Muscle of arm (tissue), 12 donors: ENCODE data around the gene KRT13. TPM values are rescaled to one million over a fixed set of nuclear protein-coding genes. Genes with fewer than 3 reads are reported as not detected.

Experiments
- DNase-seq: peaks from one replicate; pipeline ENCODE4 v3.0.0-alpha.2; 2013
- polyA plus RNA-seq, 12 donors: library from polyadenylated mRNA; unstranded; fragments of 120-200 nt; gene quantifications; one replicate each; pipeline ENCODE4 v1.2.1, GENCODE V29; 2013; ENCODE audit not compliant: insufficient read length in 12 of 12

Gene KRT13
- polyA plus RNA-seq, 12 donors: 0.63 to 746 (median 70.1) TPM; not detected in 6

- no peak for DNase-seq
Observed at GRCh38 chr17:41520821-41521521, 15.6 kb upstream of the KRT13 start.

GRCh38 chr17:41519501-41520224 lies 14.3 kb upstream of the KRT13 start:
- DNase-seq: no peak

GRCh38 chr17:41518789-41519449 lies 13.5 kb upstream of the KRT13 start, which contains the start of gene KRT15:
Gene KRT15, minus strand, starts transcription at chr17:41518890. Its CDS starts 63 bp downstream, at chr17:41518827.
- DNase-seq: no peak

- no peak for DNase-seq
Observed at GRCh38 chr17:41518031-41518430, 12.6 kb upstream of the KRT13 start.

GRCh38 chr17:41516830-41517283 lies 11.4 kb upstream of the KRT13 start:
- no peak for DNase-seq

GRCh38 chr17:41516147-41516829 lies 10.9 kb upstream of the KRT13 start:
- DNase-seq: no peak

GRCh38 chr17:41513168-41513547 lies 7.7 kb upstream of the KRT13 start:
- DNase-seq: no peak

- DNase-seq: no peak
Observed at GRCh38 chr17:41512546-41513167, 7.2 kb upstream of the KRT13 start.

- DNase-seq: no peak
Observed at GRCh38 chr17:41511716-41512115, 6.3 kb upstream of the KRT13 start.

GRCh38 chr17:41511116-41511515 lies 5.7 kb upstream of the KRT13 start:
- no peak for DNase-seq

- DNase-seq: no peak
Observed at GRCh38 chr17:41510251-41511065, 5.0 kb upstream of the KRT13 start.

- no peak for DNase-seq
Observed at GRCh38 chr17:41507315-41507880, 2.0 kb upstream of the KRT13 start.

- DNase-seq: no peak
Observed at GRCh38 chr17:41505809-41506767, 676 bp upstream of the KRT13 start.

- no peak for DNase-seq
Observed at GRCh38 chr17:41504246-41504977, 1.0 kb downstream of the KRT13 start.

- no peak for DNase-seq
Observed at GRCh38 chr17:41503202-41503601, 2.2 kb downstream of the KRT13 start.

GRCh38 chr17:41500131-41500911 lies 5.1 kb downstream of the KRT13 start:
- no peak for DNase-seq

GRCh38 chr17:41499714-41500113 lies 5.7 kb downstream of the KRT13 start:
- no peak for DNase-seq

GRCh38 chr17:41498276-41498675 lies 7.1 kb downstream of the KRT13 start:
- DNase-seq: no peak
